ENCODE measurements around the gene ABHD3.
"Not testable (repeated sequence)": the region's sequence is repeated elsewhere in the genome, so short reads cannot be mapped to it uniquely, and the experiment has no call there.

Gene ABHD3, protein sequence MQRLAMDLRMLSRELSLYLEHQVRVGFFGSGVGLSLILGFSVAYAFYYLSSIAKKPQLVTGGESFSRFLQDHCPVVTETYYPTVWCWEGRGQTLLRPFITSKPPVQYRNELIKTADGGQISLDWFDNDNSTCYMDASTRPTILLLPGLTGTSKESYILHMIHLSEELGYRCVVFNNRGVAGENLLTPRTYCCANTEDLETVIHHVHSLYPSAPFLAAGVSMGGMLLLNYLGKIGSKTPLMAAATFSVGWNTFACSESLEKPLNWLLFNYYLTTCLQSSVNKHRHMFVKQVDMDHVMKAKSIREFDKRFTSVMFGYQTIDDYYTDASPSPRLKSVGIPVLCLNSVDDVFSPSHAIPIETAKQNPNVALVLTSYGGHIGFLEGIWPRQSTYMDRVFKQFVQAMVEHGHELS

DNA sequence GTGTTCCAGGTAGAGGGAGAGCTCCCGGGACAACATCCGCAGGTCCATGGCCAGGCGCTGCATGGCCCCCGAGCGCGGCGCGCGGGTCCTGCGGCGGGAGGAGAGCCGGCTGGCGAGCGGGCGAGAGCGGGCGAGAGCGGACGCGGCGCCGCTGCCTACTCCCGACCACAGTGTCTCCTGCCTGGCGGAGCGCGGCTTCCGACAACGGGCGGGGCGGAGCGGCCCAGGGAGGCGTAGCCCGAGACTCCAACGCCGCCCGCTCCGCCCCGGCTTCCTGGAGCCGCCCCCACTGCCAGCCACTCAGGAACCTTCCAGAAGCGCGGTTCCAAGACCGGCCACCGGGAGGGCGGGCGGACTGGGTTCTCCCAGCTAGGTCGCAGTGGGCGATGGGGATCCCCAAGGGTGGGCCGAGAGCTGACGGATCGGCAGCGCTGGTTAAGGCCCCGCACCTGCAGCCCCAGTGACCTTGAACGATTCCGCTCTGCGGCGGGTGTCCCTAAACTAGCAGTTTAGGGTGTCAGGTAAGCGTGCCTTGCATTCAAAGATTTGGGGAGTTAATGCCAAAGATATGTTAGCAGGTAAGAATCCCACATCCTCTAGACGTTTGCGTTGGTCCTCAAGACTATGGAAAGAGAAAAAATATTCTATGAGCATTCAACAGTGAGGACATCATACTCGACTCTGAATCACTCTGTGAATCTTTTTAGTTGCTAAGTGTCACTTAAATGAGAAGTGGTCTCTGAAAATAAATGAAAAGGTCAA lies at the start of gene ABHD3:
Gene ABHD3 (minus strand): TSS at position 172 of the 762 bp plus-strand sequence. CDS start 109 bp downstream, at position 63.
- in situ Hi-C loops (cut with HindIII; ENCODE audit: low sequenced_read_pairs): no loop called here

DNA sequence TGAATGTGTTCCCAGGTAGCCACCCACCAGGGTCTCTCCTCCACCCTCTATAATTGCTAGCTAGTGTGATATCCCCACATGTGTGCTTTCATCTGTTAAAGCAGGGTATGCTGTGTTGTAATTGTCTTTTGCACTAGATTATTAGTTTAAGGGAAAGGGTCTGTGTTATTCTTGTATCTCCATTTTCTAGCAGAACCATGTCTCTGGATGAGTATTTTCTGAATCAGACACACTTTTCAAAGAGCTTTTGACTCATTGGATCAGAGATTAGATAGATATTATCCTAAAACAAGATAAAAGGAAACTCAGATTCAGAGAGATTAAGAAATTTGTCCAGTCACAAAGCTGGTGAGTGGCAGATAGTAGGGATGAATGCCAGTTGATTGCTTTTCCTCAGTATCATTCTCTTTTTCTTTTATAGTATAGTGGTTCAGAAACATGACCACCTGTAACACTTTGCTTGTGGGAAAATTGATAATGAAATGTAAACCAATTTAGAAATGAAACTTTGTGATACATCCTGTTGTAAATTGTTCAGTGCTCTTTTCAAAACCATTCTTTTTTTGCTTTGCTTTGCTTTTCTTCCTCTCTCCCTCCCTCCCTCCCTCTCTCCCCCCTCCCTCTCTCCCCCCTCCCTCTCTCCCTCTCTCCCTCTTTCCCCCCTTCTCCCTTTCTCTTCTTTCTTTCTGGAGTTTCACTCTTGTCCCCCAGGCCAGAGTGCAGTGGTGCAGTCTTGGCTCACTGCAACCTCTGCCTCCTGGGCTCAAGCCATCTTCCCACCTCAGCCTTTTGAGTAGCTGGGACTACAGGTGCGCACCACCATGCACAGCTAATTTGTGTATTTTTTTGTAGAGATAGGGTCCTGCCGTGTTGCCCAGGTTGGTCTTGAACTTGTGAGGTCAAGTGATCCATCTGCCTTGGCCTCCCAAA lies 43.5 kb upstream of the ABHD3 start:
- in situ Hi-C loops (cut with HindIII; ENCODE audit: low sequenced_read_pairs): no loop called here

DNA sequence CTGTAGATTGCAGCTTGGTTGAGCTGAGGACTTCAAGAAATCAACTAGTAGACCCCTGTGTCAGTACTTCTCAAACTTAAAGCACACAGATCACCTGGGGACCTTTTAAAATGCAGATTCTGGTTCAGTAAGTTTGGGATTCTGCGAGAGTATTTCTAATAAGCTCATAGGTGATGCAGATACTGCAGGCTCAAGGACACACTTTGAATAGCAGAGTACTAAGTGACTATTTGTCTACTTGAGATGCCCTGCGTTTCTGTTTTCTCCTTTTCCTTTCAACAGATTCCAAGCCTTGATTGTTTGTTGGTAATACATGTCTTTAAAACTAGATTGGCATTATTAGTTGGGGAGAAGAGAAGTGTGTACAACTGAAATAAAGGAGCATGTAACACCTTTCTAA lies 42.7 kb upstream of the ABHD3 start:
- in situ Hi-C loops (cut with HindIII; ENCODE audit: low sequenced_read_pairs): no loop called here

DNA sequence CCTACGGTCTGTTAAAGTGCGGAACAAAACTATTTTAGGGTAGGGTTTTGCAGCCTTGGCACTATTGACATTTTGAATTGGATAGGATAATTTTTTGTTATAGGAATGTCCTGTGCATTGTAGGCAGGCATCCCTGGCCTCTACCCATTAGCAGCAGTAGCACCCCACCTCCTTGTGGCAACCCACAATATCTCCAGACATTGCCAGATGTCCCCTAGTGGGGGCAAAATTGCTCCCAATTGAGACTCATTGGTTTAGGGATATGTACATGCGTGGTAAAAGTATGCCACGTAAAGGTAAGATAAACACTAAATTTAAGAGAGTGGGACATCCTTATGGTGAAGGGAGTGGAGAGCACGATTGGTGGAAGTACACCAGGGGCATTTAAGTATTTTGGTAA lies 40.7 kb upstream of the ABHD3 start:
- in situ Hi-C loops (cut with HindIII; ENCODE audit: low sequenced_read_pairs): no loop called here

DNA sequence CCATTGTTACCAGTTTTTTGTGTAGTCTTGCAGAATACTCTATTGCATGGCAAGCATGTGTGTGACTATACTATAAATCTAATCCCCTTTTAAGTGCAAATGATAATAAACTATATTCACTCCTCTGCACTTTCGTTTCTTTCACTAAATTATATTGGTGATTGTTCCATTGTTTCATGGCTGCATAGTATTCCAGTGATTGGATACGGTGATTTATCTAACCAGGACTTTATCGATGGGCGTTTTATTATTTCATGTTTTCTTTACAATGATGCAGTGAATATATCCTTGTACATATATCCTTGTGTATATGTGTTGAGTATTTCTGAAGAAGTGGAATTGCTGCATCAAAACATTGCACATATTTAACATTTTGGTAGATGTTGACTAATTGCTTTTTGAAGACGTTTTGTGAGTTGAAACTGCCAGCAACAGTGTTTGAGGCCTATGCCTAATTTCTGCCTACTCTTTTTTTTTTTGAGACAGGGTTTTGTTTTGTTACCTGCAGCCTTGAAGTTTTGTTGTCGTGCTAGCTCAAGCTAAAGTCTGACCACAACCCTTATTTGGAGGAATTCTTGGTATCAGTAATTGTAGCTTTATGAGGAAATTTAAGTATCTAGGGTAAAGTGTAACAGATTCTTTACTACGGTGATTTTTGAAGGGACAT lies 38.7 kb upstream of the ABHD3 start:
- in situ Hi-C loops (cut with HindIII; ENCODE audit: low sequenced_read_pairs): no loop called here

DNA sequence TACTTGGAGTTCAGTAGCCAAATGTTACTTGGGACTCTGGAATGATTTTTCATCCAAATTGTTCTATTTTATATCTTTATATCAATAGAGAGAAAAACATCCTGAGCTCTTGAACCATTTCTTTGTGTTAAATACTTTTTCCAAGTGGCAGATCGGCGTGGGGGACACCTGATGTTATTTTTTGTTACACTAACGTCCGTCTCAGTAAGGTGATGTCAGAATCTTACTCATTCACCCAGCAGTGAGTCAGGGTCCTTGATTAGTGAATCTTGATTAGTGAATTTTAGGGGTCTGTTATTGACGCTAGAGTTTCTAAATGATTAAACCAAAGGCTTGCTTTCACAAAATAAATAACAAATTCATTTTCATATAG lies 37.7 kb upstream of the ABHD3 start:
- in situ Hi-C loops (cut with HindIII; ENCODE audit: low sequenced_read_pairs): no loop called here

DNA sequence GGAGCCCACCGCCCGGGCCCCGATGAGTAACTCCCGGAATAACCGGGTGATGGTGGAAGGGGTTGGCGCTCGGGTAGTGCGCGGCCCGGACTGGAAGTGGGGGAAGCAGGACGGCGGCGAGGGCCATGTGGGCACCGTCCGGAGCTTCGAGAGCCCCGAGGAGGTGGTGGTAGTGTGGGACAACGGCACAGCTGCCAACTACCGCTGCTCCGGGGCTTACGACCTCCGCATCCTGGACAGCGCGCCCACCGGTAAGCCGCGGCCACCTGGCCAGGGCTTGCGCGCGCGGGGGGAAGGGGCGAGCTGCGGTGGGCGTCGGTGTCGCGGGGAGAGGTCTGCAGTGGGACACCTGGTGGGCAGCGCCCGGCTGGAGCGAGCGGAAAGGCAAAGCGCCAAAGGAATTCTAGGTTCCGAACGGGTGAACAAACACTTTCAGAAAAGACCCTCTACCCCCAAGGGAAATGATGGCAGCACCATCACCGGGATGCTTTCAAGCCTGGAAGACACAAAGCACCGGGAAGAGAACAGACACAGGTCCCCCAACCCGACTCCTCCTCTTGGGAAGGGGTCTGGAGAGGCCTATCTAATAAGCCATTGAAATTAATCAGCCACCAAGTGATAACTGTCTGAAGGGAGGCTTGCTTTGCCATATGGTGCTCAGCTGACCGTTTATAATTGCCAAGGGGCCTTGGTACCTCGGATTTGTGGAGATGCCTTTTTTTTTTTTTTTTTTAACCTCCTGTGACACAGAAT lies 37.2 kb upstream of the ABHD3 start:
- in situ Hi-C loops (cut with HindIII; ENCODE audit: low sequenced_read_pairs): no loop called here

DNA sequence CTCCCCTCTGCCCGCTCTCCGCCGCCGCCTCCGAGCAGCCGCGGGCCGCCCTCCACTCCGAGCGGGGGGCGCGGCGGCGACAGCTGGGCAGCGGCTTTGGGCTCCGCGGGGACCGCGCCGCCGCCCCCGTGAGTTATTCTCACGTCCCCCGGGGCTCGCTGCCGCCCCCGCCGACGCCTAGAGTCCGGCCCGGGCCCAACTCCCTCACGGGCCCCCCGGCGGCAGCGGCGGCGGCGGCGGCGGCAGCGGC lies 36.7 kb upstream of the ABHD3 start:
- in situ Hi-C loops (cut with HindIII; ENCODE audit: low sequenced_read_pairs): no loop called here

DNA sequence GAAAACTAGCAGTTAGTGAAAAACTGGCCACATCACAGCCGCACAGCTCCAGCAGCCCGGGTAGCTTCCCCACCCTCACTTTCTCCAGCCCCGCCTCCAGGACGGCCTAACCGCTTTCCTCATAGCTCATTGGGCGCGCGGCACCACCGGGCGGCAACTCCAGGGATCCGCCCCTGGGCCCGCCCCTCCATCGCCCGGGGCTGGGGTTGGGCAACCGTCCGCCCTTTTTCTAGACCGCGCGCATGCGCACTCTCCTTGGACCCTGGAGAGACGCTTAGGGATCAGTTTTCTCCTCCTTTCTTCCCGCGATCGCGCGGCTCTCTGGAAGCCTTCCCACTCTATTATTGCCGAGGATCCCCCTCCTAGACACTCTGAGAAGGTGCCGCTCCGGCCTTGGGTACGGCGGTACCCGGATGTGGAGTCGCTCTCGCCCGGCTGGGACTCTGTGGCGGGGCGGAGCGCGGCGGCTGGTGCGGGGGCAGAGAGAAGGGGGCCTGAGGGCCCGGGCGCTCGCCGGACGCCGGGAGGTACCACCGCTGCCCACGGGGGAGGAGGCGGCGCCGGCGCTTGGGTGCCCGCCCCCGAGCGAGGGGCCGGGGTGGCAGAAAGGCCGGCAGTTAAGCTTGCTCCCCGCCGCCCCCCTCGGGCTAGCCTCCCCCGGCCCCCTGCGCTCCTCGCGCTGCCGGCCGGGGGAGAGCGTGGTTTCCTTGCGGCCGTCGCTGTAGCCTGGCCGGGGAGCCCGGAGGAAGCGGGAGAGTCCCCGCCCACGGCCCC lies 36.2 kb upstream of the ABHD3 start, which contains the start of gene MIB1:
Gene MIB1 (plus strand): TSS at position 255 of the 774 bp plus-strand sequence. CDS start 792 bp downstream, outside the sequence.
- in situ Hi-C loops (cut with HindIII; ENCODE audit: low sequenced_read_pairs): no loop called here

DNA sequence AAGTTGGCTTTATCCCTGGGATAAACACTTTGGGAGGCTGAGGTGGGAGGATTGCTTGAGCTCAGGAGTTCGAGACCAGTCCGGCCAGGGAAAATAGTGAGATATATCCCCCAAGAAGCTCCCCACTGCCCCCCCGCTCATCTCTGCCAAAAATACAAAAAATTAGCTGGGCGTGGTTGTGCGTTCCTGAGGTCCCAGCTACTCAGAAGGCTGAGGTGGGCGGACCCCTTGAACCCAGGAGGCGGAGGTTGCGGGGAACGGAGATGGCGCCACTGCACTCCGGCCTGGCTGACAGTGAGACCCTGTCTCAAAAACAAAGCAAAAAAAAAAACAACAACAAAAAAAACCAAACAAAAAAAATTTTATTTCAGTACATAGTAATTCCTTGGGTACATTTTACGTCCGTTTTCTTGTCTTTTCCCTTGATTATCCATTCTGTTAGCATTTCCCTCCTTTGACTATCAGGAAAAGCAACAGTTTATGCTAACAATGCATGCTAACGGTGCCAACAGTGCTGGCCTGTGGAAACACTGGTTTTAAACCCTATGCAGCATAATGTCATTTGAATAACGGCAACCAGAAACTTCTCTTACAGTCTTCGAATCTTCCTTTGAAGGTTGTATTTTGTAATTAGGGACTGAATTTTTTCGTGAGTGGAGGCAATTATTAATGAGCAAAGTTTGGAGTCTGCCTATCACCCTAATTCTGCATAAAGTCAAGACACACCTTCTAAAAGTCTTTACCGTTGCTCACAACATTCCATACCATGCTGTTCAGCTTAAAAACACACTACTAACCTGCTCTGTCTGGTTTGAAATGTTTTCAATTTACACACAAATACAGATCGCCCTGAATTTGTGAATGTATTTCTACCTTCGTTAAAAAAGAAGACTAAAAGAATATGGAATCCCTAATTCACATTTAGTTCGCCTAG lies 35.3 kb upstream of the ABHD3 start:
- in situ Hi-C loops (cut with HindIII; ENCODE audit: low sequenced_read_pairs): no loop called here

DNA sequence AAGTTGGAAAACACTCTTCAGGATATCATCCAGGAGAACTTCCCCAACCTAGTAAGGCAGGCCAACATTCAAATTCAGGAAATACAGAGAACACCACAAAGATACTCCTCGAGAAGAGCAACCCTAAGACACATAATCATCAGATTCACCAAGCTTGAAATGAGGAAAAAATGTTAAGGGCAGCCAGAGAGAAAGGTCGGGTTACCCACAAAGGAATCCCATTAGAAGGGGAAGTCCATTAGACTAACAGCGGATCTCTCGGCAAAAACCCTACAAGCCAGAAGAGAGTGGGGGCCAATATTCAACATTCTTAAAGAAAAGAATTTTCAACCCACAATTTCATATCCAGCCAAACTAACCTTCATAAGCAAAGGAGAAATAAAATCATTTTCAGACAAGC lies 32.4 kb upstream of the ABHD3 start:
- in situ Hi-C loops (cut with HindIII; ENCODE audit: low sequenced_read_pairs): not testable (repeated sequence)

DNA sequence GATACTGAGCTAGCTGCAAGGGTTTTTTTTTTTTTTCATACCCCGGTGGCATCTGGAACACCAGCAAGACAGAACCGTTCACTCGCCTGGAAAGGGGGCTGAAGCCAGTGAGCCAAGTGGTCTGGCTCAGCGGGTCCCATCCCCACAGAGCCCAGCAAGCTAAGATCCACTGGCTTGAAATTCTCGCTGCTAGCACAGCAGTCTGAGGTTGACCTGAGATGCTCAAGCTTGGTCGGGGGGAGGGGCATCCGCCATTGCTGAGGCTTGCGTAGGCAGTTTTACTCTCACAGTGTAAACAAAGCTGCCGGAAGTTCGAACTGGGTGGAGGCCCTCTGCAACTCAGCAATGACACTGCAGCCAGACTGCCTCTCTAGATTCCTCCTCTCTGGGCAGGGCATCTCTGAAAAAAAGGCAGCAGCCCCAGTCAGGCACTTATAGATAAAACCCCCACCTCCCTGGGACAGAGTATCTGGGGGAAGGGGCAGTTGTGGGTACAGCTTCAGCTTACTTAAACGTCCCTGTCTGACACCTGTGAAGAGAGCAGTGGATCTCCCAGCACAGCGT lies 31.0 kb upstream of the ABHD3 start:
- in situ Hi-C loops (cut with HindIII; ENCODE audit: low sequenced_read_pairs): no loop called here

DNA sequence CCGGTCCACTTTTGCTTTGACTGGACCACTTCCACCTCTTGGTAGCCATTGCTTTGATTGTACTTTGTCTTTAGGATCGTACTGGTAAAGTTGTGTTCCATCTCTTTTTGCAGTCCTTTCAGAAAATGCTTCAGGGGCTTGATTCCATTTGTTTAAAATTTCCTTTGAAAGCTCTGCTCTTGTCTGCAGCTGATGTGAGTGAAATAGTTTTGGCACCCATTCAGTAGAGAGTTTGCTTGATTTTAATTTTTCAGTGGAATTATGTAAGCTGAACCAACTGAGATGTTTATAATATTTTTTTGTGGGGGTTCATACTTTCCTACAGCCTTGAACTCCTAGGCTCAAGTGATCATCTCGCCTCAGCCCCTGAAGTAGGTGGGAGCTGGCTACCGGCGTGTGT lies 28.4 kb upstream of the ABHD3 start:
- in situ Hi-C loops (cut with HindIII; ENCODE audit: low sequenced_read_pairs): no loop called here

DNA sequence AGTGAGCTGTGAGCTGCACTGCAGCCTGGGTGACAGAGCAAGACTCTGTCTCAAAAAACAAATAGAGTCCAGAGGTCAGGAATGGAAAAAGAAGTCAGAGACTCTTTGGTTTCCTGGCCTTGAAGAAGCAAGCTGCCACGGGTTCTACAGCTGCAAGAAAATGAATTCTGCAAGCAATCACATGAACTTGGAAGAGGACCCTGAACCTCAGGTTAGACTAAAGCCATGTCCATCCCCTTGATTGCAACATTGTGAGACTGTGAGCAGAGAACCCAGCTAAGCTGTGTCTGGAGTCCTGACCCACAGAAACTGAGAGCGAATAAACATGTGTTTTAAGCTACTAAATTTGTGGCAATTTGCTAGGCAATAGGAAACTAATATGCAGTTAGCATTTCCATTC lies 23.1 kb upstream of the ABHD3 start:
- in situ Hi-C loops (cut with HindIII; ENCODE audit: low sequenced_read_pairs): no loop called here

DNA sequence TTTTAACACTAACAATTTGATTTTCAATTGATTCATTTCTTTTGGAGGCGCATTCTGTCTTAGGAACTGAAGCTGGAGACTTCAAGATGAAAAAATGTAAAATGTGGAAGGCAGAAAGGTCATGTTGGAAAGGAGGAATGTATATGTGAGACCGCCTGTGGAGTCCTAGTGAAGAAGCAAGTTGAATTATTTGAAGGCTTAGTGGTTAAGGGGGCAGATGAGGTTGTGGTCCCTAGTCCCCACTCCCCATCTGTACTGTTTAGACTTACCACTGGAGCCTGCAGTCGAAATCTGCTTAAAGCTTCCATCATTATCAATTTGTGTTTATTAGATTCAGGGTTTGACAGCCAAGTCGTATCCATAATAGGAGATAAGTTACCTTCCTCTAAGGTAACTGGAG lies 20.6 kb upstream of the ABHD3 start:
- in situ Hi-C loops (cut with HindIII; ENCODE audit: low sequenced_read_pairs): no loop called here

DNA sequence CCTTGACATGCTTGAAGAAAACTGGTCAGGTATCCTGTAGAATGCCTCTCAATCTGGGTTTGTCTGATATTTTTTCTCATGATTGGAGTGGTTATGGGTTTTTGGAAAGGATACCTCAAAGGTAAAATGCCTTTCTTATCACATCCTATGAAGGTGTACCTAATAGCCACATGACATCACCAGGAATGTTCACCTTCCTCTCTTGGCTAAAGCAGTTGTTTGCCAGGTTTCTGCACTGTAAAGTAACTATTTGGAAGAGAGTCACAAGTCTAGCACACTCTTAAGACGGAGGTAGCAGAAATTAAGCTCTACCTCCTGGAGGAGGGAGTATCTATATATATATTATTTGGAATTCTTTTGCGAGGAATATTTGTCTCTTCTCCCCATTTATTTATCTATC lies 18.1 kb upstream of the ABHD3 start:
- in situ Hi-C loops (cut with HindIII; ENCODE audit: low sequenced_read_pairs): no loop called here

DNA sequence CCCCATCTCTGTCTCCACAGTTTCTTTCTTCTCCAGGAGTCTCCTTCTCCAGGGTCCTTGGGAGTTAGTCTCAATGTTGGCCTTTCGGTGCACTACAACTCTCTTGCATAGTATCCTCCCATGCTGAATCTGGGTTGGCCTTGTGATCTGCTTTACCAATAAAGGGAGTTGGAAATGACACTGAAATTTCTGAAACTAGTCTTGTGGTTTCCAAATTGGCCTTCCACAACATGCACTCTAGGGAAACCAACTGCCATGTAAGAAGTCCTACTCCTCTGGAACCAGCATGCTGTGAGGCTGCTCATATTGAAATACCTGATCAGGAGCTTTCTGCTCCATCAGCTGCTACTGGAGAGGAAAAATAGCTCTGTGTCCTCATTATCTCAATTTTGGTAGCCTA lies 9.9 kb upstream of the ABHD3 start:
- in situ Hi-C loops (cut with HindIII; ENCODE audit: low sequenced_read_pairs): no loop called here

DNA sequence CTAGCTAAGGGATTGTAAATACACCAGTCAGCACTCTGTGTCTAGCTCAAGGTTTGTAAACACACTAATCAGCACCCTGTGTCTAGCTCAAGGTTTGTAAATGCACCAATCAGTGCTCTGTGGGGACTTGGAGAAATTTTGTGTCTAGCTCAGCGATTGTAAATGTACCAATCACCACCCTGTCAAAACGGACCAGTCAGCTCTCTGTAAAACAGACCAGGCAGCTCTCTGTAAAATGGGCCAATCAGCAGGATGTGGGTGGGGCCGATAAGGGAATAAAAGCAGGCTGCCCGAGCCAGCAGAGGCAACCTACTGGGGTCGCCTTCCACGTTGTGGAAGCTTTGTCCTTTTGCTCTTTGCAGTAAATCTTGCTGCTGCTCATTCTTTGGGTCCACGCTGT lies 2.6 kb upstream of the ABHD3 start:
- in situ Hi-C loops (cut with HindIII; ENCODE audit: low sequenced_read_pairs): not testable (repeated sequence)
